GM12874 (cell line): ENCODE data around the gene CCDC50.

ENCODE experiments used
- CTCF ChIP-seq: IDR thresholded peaks from 2 replicates; pipeline ENCODE4 v1.5.1; 2011; ENCODE audit warnings: low read depth, mild to moderate bottlenecking, control low read depth, low read length, moderate library complexity; ENCODE audit not compliant: insufficient read depth

The CCDC50 gene

GRCh38 chr3:191391861-191392808 is 62.9 kb downstream of the CCDC50 start:
- TF ChIP-seq CTCF = no peak

GRCh38 chr3:191393146-191393545 is 64.0 kb downstream of the CCDC50 start:
- TF ChIP-seq CTCF = no peak

- no peak for TF ChIP-seq CTCF
Measured at GRCh38 chr3:191397771-191398170, 68.6 kb downstream of the CCDC50 start.

GRCh38 chr3:191398607-191399006 is 69.4 kb downstream of the CCDC50 start:
- TF ChIP-seq CTCF = no peak

GRCh38 chr3:191399918-191400317 is 70.7 kb downstream of the CCDC50 start:
- no peak for TF ChIP-seq CTCF

GRCh38 chr3:191401775-191402357 is 72.7 kb downstream of the CCDC50 start:
- TF ChIP-seq CTCF = no peak

- TF ChIP-seq CTCF = no peak
Measured at GRCh38 chr3:191409791-191410359, 80.7 kb downstream of the CCDC50 start.
